Skin of body (tissue), 2 donors: ENCODE results near the gene ZNF70. TPM values are rescaled to one million over a fixed set of nuclear protein-coding genes. Genes with fewer than 3 reads are reported as not detected.

Source experiments
- DNase-seq: peaks from one replicate; lab custom pipeline; 2025; lab: John Stamatoyannopoulos, UW
- total RNA-seq: library from RNA; depleted of rRNA; stranded (reverse); fragments of >200 nt; gene quantifications from one replicate; pipeline ENCODE4 v1.2.3, GENCODE V29; 2014

The ZNF70 gene
- total RNA-seq, 1 donor from 2014 or later: 4.3 TPM

DNA sequence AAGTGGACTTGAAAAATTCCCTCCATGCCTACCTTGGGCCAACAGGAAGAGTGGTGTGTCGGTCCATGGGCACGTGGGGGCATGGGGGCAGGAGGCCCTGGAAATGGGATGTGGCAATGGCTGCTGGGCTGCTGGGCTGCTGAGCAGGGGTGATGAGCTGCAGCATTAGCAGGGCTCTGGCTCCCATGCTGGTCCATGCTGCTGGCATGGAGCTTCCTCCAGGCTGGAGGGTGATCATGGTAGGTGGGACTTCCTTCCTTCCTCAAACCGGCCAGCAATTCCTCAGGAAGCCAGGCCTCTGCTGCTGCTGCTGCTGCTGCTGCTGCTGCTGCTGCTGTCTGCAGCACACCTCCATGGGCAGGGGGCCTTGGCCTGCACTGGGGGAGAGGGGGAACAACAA, 55.8 kb downstream of the ZNF70 start:
- no peak for DNase-seq

DNA sequence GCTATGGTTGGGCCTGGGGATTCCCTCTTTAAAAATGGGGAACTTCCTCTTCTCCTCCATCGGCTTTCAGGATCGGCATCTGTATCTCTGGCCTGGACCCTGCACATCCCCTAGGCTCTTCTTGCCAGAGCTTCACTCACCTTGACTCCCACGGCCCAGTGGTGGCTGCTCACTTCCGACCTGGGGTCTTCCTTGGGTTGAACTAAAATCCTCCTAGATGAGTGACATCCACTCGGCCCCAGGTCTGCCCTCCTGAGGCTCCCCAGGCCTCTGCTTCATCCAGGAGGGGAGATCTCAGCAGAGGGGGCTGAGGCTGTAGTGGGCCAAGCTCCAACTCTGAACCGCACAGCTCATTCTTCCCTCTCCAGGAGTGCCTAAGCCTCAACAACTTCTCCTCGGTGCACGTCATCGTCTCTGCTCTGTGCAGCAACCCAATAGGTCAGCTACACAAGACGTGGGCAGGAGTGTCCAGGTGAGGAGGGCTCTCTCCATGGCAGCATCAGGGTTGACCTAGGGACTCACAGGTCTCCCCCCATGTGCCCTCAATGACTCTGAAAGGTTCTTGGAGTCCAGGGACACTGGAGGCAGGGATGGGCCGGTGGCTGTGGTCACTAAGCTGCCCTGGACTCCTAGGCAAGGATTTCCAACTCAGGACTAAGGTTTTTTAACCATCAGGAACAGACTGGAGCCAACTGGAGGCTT, 56.8 kb downstream of the ZNF70 start:
- no peak for DNase-seq

DNA sequence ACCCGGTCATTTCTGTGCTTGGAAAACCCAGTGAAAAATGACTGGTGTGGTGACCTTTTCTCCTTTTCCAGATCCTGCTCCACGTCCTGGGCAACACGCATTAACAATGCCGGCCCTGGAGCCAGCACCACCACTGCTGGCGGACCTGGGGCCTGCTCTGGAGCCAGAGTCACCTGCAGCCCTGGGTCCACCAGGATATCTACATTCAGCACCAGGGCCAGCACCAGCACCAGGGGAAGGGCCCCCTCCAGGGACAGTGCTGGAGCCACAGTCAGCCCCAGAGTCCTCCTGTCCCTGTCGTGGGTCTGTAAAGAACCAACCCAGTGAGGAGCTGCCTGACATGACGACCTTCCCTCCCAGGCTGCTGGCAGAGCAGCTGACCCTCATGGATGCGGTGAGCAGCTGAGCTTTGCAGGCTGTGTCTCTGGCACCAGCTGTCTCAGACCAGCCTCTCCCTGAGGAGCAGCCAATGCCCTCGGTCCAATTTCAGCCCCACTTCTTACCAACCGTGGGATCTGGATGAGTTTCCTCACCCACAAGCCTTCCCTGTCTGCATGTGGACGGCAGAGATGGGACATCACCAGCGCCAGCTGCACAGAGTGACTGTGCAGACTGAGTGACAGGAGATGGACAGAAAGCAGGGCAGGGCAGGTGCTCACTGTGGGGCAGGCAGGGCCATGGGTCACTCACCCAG, 58.2 kb downstream of the ZNF70 start:
- DNase-seq: no peak

DNA sequence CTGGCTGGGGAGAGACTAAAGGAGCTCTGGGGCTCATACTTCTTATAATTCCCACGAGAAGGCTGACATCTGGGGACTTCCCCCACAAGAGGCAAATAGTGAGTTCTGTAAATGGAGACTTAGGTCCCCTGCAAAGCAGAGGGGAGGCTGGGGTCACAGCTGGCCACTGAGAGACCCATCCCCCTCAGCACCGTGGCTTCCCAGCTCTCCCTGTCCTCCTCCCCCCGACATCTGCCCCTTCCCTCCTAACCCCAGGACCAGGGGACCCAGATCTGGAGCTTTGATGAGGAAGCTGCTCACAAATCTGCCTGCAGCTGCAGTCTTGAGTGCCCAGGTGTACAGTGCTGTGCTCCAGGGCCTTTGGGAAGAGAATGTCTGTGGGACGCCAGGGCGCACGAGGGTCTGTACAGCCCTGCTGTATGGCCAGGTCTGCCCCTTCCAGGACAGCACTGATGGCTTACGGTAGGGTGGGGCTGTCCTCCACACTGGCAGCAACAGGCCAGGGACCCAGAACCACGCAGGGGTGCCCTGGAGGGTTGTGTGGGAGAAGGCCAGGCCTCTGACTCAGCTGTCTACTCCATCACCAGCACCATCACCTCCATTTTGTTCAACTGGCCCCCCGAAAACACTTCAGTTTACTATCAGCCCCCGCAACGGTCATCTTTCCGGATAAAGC, 59.0 kb downstream of the ZNF70 start:
- no peak for DNase-seq

DNA sequence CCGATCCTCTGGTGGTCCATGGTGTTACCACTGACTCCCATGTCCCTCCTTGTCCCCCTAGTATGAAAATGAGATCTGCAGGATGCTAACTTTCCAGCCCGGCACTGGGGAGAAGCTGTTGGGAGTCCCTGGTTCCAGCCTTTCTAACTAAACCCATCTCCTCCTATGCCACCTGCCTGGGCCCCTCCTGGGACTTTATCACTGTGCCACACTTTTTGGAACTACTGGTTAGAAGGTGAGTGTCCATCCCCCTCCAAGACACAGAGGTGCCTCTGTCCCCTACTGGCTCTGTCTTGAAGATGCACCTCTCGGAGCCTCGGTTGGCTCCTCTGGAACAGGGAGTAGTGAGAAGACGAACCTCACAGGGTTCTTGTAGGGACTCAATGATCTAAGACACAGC, 60.2 kb downstream of the ZNF70 start, which contains the start of gene RGL4:
TSS of gene RGL4 (plus strand) at position 301 of the 400 bp plus-strand sequence. CDS start 1,018 bp downstream, outside the sequence.
- no peak for DNase-seq

DNA sequence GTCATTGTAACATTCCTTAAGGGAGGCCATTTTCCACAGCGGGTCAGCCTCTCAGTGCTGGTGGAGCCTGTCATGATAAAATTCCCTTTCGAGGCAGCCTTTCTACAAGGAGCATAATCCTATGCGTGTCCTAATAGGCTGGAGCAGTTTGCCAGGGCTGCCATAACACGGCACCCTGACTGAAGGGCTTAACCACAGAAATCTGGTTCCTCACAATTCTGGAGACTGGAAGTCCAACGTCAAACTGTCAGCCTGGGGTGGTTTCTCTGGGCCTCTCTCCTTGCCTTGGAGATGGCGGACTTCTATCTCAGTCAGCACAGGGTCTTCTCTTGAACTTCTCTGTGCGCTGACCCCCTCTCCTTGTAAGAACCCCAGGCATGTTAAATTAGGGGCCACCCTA, 61.5 kb downstream of the ZNF70 start:
- DNase-seq: no peak

Other genes starting within 250 kb of the ZNF70 start
- gene IGLL1, start 170.8 kb downstream of the ZNF70 start, total RNA-seq: 0.39 TPM
- gene DRICH1, start 118.8 kb downstream of the ZNF70 start, total RNA-seq: 0.39 TPM
- gene RGL4, start 60.1 kb downstream of the ZNF70 start, total RNA-seq: 2.7 TPM
- not detected for gene VPREB3, start 3.3 kb upstream of the ZNF70 start, total RNA-seq
- 0.30 TPM for gene C22orf15, start 11.9 kb upstream of the ZNF70 start, total RNA-seq
- gene CHCHD10, start 16.9 kb upstream of the ZNF70 start, total RNA-seq: 17.1 TPM
- 4.9 TPM for gene MMP11, start 21.7 kb upstream of the ZNF70 start, total RNA-seq
- 24.8 TPM for gene SMARCB1, start 35.9 kb upstream of the ZNF70 start, total RNA-seq
- gene DERL3, start 87.9 kb upstream of the ZNF70 start, total RNA-seq: 0.49 TPM
- gene SLC2A11, start 106.8 kb upstream of the ZNF70 start, total RNA-seq: 4.2 TPM
- gene MIF, start 143.3 kb upstream of the ZNF70 start, total RNA-seq: 69.8 TPM
- 0.89 TPM for gene GSTT2B, start 210.1 kb upstream of the ZNF70 start, total RNA-seq
- 0.20 TPM for gene DDTL, start 215.8 kb upstream of the ZNF70 start, total RNA-seq
- 51.6 TPM for gene DDT, start 223.3 kb upstream of the ZNF70 start, total RNA-seq
- gene GSTT2, start 229.0 kb upstream of the ZNF70 start, total RNA-seq: not detected